Neural cell (in vitro differentiated cells): ENCODE data around the gene WFIKKN1.

Experiments used
- CTCF ChIP-seq: fragments of 450-650 bp; IDR thresholded peaks from 2 replicates; pipeline ENCODE4 v1.5.1; 2014; ENCODE audit warnings: antibody characterized with exemption, mild to moderate bottlenecking, moderate library complexity; ENCODE audit not compliant: poor library complexity, severe bottlenecking
- SMC3 ChIP-seq: fragments of 450-650 bp; conservative IDR thresholded peaks from 2 replicates; pipeline ENCODE4 v1.6.1; 2014; ENCODE audit warnings: antibody characterized with exemption, mild to moderate bottlenecking, moderate library complexity; ENCODE audit not compliant: poor library complexity

DNA sequence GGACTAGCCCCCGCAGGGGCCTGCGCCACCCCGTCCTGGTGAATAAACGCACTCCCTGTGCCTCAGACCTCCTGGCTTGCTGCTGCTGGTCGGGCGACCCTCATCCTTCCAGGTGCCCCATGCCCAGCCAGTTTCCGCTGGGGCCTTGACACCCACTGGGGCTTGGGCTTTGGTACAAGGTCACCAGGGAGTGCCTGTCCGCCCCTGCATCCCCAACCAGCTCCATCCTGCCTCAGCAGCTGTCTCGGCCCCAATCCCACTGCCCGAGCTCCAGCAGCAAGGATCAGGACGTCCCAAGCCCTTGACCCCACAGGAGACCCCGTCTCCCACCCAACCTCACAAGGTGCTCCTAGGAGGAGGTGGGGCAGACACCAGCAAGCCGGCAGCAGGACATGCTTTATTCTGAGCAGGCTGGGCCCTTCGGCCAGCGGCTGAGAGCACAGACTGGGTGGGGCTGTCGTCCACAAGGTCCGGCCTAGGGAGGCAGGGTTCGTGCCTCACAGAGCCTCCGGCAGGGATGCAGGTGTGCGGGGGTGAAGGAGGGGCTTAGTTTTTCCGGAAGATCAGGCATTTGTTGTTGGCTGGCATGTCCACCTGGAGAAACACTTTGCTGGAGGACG is 3.4 kb downstream of the WFIKKN1 start:
- TF ChIP-seq CTCF, result no peak
- TF ChIP-seq SMC3, result no peak
